HepG2 (cell line): ENCODE measurements around the gene R3HDM1. TPM values are rescaled to one million over a fixed set of nuclear protein-coding genes. Genes with fewer than 3 reads are reported as not detected.

Source experiments
- ATAC-seq: fragments of 200-7000 bp; cut with Tn5 transposase; 3 replicates; pipeline ENCODE4 v1.9.1; 2020; ENCODE audit warnings: mild to moderate bottlenecking, moderate library complexity
- BruUV-seq: library from RNA; stranded (reverse); fragments of 400-500 nt; replicated peaks from 2 replicates; lab custom pipeline; 2021; lab: Mats Ljungman, UMichigan
- CTCF ChIA-PET: fragments of 300-600 bp; formaldehyde crosslinking; extraction: SDS; loops from one replicate; lab custom pipeline; 2021; ENCODE audit warnings: low total read pairs, inconsistent platforms, low intra/inter-chr PET ratio; lab: Yijun Ruan, JAX
- POLR2A ChIA-PET: fragments of 350-600 bp; sonication (Branson Sonifier 250); formaldehyde crosslinking; loops from one replicate; lab custom pipeline; 2020; ENCODE audit warnings: antibody characterized with exemption, inconsistent platforms; lab: Yijun Ruan, JAX
- DNase-seq: peaks from one replicate; pipeline ENCODE4 v3.0.0-alpha.2; 2015; ENCODE audit warnings: low spot score
- FAIRE-seq: peaks from 3 replicates; lab custom pipeline; 2011; peaks lifted over from hg19 to GRCh38; lab: Jason Lieb, UNC
- H2AFZ ChIP-seq: one replicate; pipeline ENCODE4 v1.6.1; 2011; ENCODE audit warnings: low read length, inconsistent platforms
- H3K27ac ChIP-seq: fragments of 300-600 bp; 3 replicates; pipeline ENCODE4 v1.8.0; 2011; ENCODE audit warnings: mixed run types, mild to moderate bottlenecking, mixed read lengths, low read length, inconsistent platforms; ENCODE audit not compliant: insufficient read depth; ENCODE audit errors: extremely low read length
- H3K27me3 ChIP-seq, 2 experiments: fragments of 200-600 bp in 1 of 2; 2 replicates in 1 of 2; 3 replicates in 1 of 2; pipeline versions ENCODE4 v1.6.0 to v1.8.0; 2011; ENCODE audit warnings: low read length in 2 of 2, mild to moderate bottlenecking in 2 of 2, moderate library complexity in 2 of 2, inconsistent platforms in 1 of 2; ENCODE audit not compliant: insufficient read depth in 2 of 2, control insufficient read depth in 1 of 2
- H3K36me3 ChIP-seq, 2 experiments: fragments of 200-600 bp in 1 of 2; replicated peaks in 1 of 2; 2 replicates in 1 of 2; 3 replicates in 1 of 2; pipeline versions ENCODE4 v1.5.1 to v1.8.0; 2011; ENCODE audit warnings: low read length in 2 of 2, inconsistent platforms in 1 of 2; ENCODE audit not compliant: insufficient read depth in 2 of 2, control insufficient read depth in 1 of 2
- H3K4me1 ChIP-seq: 2 replicates; pipeline ENCODE4 v1.5.1; 2012; ENCODE audit warnings: low read length, inconsistent platforms; ENCODE audit not compliant: insufficient read depth
- H3K4me2 ChIP-seq: 2 replicates; pipeline ENCODE4 v1.6.0; 2011; ENCODE audit warnings: low read depth, low read length, inconsistent platforms
- H3K4me3 ChIP-seq, 3 experiments: fragments of 200-600 bp in 1 of 3; sonication (generic), shearing (Covaris generic) in 1 of 3; replicated peaks in 1 of 3; 2 replicates each; pipeline ENCODE4 v1.5.1; 2011 to 2016; ENCODE audit warnings: low read length in 3 of 3, inconsistent platforms in 2 of 3, low read depth in 2 of 3, mild to moderate bottlenecking in 2 of 3, control low read depth in 1 of 3, mixed read lengths in 1 of 3; ENCODE audit not compliant: insufficient read depth in 1 of 3
- H3K79me2 ChIP-seq: one replicate; pipeline ENCODE4 v1.6.1; 2011; ENCODE audit warnings: low read length, inconsistent platforms; ENCODE audit not compliant: insufficient read depth
- H3K9ac ChIP-seq: 2 replicates; pipeline ENCODE4 v1.6.0; 2011; ENCODE audit warnings: mild to moderate bottlenecking, low read depth, low read length, inconsistent platforms; ENCODE audit not compliant: insufficient read depth
- H3K9me3 ChIP-seq: 2 replicates; pipeline ENCODE4 v1.5.1; 2012; ENCODE audit warnings: mild to moderate bottlenecking, low read length
- H4K20me1 ChIP-seq: 2 replicates; pipeline ENCODE4 v1.6.0; 2011; ENCODE audit warnings: inconsistent platforms, mild to moderate bottlenecking, low read length, moderate library complexity; ENCODE audit not compliant: insufficient read depth
- ATF7 ChIP-seq, 2 experiments: fragments of 450-650 bp in 1 of 2; sonication (generic) in 1 of 2; formaldehyde crosslinking in 1 of 2; IDR thresholded peaks; 2 replicates each; pipeline versions ENCODE4 v1.4.0 to v1.6.1; 2016 to 2020; ENCODE audit warnings: antibody characterized with exemption in 1 of 2, mild to moderate bottlenecking in 1 of 2, missing genetic modification reagents in 1 of 2
- JARID2 ChIP-seq: sonication (generic); formaldehyde crosslinking; IDR thresholded peaks from 2 replicates; pipeline ENCODE4 v1.8.1; 2023; ENCODE audit warnings: missing genetic modification reagents, inconsistent platforms; ENCODE audit not compliant: insufficient replicate concordance
- PHF21A ChIP-seq: sonication (generic); formaldehyde crosslinking; IDR thresholded peaks from 2 replicates; pipeline ENCODE4 v1.5.0; 2020; ENCODE audit warnings: mild to moderate bottlenecking, missing genetic modification reagents
- RFXAP ChIP-seq: sonication (generic); formaldehyde crosslinking; IDR thresholded peaks from 2 replicates; pipeline ENCODE4 v1.4.0; 2020; ENCODE audit warnings: missing genetic modification reagents, borderline replicate concordance
- ZNF446 ChIP-seq: sonication (generic); formaldehyde crosslinking; IDR thresholded peaks from 2 replicates; pipeline ENCODE4 v1.5.0; 2020; ENCODE audit warnings: mild to moderate bottlenecking, missing genetic modification reagents
- ZNF614 ChIP-seq: IDR thresholded peaks from 2 replicates; pipeline ENCODE4 v1.6.1; 2018; ENCODE audit warnings: missing biosample characterization, missing genetic modification reagents, inconsistent platforms, borderline replicate concordance
- in situ Hi-C: cut with HindIII; loops from 2 replicates; pipeline ENCODE4 v1.10.0; 2017; ENCODE audit warnings: low pct_unique_long_range_greater_than_20kb; ENCODE audit not compliant: extremely low pct_ligation_motif_present
- intact Hi-C: fragments of 100-400 bp; cut with micrococcal nuclease; formaldehyde crosslinking; loops from one replicate; pipeline ENCODE4 v1.10.0; 2022; ENCODE audit not compliant: unreplicated experiment
- polyA plus RNA-seq, 8 experiments: library from polyadenylated mRNA; depleted of rRNA in 3 of 8; stranded (reverse) in 7 of 8; unstranded in 1 of 8; fragments of >200 nt; fragmentation: Illumina TruSeq in 4 of 8; extraction: Trizol in 4 of 8; gene quantifications; 2 replicates each; pipeline versions ENCODE4 v1.2.1 to v1.2.3, GENCODE V29; 2011 to 2016; ENCODE audit warnings: low read depth in 4 of 8, missing spikeins in 1 of 8, mixed read lengths in 1 of 8; ENCODE audit not compliant: insufficient read depth in 1 of 8
- total RNA-seq, 5 experiments: library from RNA; depleted of rRNA; stranded (reverse); fragments of >200 nt; fragmentation: Illumina TruSeq; extraction: Trizol; gene quantifications; 2 replicates each; pipeline ENCODE4 v1.2.3, GENCODE V29; 2016; ENCODE audit warnings: low read depth in 1 of 5
- TF ChIP-seq, protein P1 (sequence below): sonication (generic); formaldehyde crosslinking; IDR thresholded peaks from 2 replicates; pipeline ENCODE4 v1.4.0; 2020; ENCODE audit warnings: missing genetic modification reagents, borderline replicate concordance
- TF ChIP-seq, protein P2 (sequence below): sonication (generic); formaldehyde crosslinking; IDR thresholded peaks from 2 replicates; pipeline ENCODE4 v1.9.0; 2021; ENCODE audit warnings: missing genetic modification reagents, mild to moderate bottlenecking, borderline replicate concordance

The R3HDM1 gene
- total and polyA plus RNA-seq, 2 of the 13 experiments (the other 11 are each of a cell fraction or from before 2014, with no cell fraction given): 15.7 to 54.3 TPM

DNA sequence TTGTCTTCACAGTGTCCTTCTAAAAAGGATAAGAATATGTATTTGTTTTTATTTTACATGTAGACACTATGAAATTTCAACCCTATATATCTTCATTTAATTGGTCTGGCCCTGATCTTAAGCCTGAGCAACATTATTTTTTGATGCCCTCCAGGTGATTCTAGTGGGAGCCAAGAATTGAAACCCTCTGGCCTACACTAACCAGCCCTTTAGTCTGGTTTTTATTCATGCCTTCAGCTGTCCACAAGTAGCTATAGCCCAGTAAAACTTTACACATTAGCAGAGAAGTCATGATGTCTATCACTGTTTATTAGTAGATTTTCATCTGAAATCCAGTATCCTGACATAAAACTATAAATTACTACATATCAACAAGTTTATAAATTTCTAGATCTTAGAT, 157.7 kb downstream of the R3HDM1 start:
- peaks cover 4 to 22% of the 10 kb centered on the region in 2 experiments; a peak in 4 of 5 replicates for H3K36me3 ChIP-seq
- no peak overlapping the region for H3K4me3 ChIP-seq
- H3K4me1 ChIP-seq: no peaks in the 10 kb centered on the region
- in situ Hi-C loops: no loop called here
- no peak overlapping the region for H3K9ac ChIP-seq
- POLR2A ChIA-PET: no interaction called here
- H3K27me3 ChIP-seq: no peaks in the 10 kb centered on the region
- TF ChIP-seq JARID2 (CRISPR knock-in tag): no peak
- TF ChIP-seq ZNF446 (CRISPR knock-in tag): no peak
- TF ChIP-seq ZNF614: no peak
- TF ChIP-seq RFXAP (CRISPR knock-in tag): no peak
- no peak for TF ChIP-seq ATF7 (IDR thresholded peaks at IDR 0.05)
- no peak for TF ChIP-seq ATF7 (CRISPR knock-in tag; IDR thresholded peaks at IDR 0.05)
- TF ChIP-seq, protein P1, sequence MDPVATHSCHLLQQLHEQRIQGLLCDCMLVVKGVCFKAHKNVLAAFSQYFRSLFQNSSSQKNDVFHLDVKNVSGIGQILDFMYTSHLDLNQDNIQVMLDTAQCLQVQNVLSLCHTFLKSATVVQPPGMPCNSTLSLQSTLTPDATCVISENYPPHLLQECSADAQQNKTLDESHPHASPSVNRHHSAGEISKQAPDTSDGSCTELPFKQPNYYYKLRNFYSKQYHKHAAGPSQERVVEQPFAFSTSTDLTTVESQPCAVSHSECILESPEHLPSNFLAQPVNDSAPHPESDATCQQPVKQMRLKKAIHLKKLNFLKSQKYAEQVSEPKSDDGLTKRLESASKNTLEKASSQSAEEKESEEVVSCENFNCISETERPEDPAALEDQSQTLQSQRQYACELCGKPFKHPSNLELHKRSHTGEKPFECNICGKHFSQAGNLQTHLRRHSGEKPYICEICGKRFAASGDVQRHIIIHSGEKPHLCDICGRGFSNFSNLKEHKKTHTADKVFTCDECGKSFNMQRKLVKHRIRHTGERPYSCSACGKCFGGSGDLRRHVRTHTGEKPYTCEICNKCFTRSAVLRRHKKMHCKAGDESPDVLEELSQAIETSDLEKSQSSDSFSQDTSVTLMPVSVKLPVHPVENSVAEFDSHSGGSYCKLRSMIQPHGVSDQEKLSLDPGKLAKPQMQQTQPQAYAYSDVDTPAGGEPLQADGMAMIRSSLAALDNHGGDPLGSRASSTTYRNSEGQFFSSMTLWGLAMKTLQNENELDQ: no peak
- TF ChIP-seq, protein P2, sequence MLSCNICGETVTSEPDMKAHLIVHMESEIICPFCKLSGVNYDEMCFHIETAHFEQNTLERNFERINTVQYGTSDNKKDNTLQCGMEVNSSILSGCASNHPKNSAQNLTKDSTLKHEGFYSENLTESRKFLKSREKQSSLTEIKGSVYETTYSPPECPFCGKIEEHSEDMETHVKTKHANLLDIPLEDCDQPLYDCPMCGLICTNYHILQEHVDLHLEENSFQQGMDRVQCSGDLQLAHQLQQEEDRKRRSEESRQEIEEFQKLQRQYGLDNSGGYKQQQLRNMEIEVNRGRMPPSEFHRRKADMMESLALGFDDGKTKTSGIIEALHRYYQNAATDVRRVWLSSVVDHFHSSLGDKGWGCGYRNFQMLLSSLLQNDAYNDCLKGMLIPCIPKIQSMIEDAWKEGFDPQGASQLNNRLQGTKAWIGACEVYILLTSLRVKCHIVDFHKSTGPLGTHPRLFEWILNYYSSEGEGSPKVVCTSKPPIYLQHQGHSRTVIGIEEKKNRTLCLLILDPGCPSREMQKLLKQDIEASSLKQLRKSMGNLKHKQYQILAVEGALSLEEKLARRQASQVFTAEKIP (CRISPR knock-in tag): no peak
- no peak for TF ChIP-seq PHF21A
- TF ChIP-seq, all 625 proteins: peak for 0
- no TSS peak for BruUV-seq
- CTCF ChIA-PET: no interaction called here
- H3K4me2 ChIP-seq: no peak overlapping the region
- intact Hi-C loops: no loop called here
- no peak overlapping the region for H3K27ac ChIP-seq
- FAIRE-seq: no peak
- no peak for DNase-seq
- no peaks in the 10 kb centered on the region for H4K20me1 ChIP-seq
- no peak overlapping the region for H2AFZ ChIP-seq
- no peak for ATAC-seq
- H3K79me2 ChIP-seq: no peaks in the 10 kb centered on the region
- H3K9me3 ChIP-seq: no peaks in the 10 kb centered on the region
